Measurements from ENCODE around the gene DTYMK.

DTYMK gene

DNA sequence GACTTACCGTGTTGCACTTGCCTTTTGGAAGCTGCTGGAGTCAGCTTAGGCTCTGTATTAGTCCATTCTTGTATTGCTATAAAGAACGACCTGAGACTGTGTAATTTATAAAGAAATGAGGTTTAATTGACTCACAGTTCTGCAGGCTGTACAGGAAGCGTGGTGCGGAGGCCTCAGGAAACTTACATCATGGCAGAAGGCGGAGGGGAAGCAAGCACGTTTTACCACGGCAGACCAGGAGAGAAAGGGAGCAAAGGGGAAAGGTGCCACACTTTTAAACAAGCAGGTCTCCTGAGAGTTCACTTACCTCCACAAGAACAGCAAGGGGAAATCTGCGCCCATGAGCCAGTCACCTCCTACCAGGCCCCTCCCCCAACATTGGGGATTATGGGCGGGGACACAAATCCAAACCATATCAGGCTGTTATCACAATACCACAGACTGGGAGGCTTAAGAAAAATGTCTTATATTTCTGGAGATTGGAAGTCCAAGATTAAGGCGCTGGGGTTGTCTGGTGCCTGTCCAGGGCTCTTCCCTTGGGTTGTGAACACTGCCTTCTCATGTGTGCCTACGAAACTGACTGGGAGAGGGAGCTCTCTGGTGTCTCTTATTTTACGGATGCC, 44.2 kb upstream of the DTYMK start:
- no peak for TF ChIP-seq ZFX (IDR thresholded peaks at IDR 0.05)
- TF ChIP-seq, protein P1, sequence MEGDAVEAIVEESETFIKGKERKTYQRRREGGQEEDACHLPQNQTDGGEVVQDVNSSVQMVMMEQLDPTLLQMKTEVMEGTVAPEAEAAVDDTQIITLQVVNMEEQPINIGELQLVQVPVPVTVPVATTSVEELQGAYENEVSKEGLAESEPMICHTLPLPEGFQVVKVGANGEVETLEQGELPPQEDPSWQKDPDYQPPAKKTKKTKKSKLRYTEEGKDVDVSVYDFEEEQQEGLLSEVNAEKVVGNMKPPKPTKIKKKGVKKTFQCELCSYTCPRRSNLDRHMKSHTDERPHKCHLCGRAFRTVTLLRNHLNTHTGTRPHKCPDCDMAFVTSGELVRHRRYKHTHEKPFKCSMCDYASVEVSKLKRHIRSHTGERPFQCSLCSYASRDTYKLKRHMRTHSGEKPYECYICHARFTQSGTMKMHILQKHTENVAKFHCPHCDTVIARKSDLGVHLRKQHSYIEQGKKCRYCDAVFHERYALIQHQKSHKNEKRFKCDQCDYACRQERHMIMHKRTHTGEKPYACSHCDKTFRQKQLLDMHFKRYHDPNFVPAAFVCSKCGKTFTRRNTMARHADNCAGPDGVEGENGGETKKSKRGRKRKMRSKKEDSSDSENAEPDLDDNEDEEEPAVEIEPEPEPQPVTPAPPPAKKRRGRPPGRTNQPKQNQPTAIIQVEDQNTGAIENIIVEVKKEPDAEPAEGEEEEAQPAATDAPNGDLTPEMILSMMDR (conservative IDR thresholded peaks at IDR 0.05): no peak
- no peak overlapping the region for H3K27ac ChIP-seq

DNA sequence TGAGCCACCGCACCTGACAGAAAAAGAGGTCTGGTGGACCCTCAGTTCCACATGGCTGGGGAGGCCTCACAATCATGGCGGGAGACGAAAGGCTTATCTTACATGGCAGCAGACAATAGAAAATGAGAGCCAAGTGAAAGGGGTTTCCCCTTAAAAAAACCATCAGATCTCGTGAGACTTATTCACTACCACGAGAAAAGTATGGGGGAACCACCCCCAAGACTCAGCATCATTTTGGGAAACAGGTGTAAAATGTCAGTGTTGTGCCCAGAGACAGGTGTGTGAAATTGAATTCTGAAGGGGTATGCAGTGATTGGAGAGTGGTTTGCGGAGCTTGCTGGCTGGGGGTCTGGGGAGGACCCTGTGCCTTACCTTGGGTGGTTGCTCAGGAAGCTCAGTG, 43.3 kb upstream of the DTYMK start:
- TF ChIP-seq, protein P1 (conservative IDR thresholded peaks at IDR 0.05): no peak
- no peak for TF ChIP-seq ZFX (IDR thresholded peaks at IDR 0.05)
- H3K27ac ChIP-seq: no peak overlapping the region

DNA sequence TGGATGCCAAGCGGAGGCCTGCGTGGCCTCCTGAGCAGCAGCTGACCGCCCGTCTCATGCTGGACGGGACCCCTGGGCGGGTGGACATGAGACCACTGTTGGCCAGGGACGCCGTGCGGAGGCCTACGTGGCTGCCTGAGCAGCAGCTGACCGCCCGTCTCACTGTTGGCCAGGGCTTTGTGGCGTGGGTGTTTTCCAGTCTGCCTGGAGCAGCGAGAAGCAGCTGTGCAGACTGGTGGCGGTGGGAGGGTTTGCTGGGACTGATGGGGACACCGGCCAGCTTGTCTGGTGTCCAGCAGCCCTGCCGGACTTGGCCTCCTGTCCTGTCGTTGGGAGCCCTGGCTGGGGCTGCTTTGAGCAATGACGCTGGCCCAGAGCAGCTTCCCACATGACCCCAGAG, 42.0 kb upstream of the DTYMK start:
- peak overlapping the region; percentile 16; the same call in 1 of the 2 replicates for H3K27ac ChIP-seq
- no peak for TF ChIP-seq ZFX (IDR thresholded peaks at IDR 0.05)
- TF ChIP-seq, protein P1 (conservative IDR thresholded peaks at IDR 0.05): no peak

DNA sequence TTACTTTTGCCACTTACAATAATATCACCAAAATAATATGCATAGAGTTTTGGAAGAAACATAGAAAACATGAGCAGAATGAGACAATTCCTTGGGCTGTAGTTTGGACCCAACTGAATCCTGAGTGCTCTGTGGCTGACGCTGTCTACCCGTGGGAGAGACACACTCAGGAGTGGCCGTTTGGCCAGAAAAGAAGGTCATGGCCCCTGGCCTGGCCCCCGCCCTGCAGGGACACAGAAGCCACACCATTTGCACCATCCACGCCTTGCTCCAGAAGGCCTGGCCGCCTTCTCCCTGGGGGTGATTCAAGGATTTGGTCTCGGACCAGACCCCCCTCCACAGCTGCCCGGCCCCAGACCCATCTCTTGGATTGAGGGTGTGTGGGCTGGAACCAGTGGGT, 41.4 kb upstream of the DTYMK start:
- H3K27ac ChIP-seq: no peak overlapping the region; the same call in 1 of the 2 replicates
- no peak for TF ChIP-seq ZFX (IDR thresholded peaks at IDR 0.05)
- TF ChIP-seq, protein P1 (conservative IDR thresholded peaks at IDR 0.05): no peak

DNA sequence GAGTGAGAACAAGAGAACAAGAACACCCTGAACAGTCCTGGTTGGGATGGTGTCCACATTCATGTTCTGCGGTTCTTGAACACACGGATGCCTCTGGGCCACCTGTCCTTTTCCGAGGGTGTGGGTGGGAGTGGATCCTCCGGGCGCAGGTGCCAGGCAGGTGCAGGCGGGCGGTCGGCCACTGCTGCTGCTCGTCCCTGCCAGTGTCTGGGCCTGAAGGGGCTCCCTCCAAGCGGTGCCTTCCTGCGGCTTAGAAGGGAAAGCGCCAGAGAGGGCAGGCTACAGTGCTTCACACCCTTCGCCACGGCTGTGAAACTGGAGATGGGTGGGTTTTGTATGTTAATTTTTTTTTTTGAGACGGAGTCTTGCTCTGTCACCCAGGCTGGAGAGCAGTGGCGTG, 39.8 kb upstream of the DTYMK start:
- H3K27ac ChIP-seq: no peak overlapping the region

DNA sequence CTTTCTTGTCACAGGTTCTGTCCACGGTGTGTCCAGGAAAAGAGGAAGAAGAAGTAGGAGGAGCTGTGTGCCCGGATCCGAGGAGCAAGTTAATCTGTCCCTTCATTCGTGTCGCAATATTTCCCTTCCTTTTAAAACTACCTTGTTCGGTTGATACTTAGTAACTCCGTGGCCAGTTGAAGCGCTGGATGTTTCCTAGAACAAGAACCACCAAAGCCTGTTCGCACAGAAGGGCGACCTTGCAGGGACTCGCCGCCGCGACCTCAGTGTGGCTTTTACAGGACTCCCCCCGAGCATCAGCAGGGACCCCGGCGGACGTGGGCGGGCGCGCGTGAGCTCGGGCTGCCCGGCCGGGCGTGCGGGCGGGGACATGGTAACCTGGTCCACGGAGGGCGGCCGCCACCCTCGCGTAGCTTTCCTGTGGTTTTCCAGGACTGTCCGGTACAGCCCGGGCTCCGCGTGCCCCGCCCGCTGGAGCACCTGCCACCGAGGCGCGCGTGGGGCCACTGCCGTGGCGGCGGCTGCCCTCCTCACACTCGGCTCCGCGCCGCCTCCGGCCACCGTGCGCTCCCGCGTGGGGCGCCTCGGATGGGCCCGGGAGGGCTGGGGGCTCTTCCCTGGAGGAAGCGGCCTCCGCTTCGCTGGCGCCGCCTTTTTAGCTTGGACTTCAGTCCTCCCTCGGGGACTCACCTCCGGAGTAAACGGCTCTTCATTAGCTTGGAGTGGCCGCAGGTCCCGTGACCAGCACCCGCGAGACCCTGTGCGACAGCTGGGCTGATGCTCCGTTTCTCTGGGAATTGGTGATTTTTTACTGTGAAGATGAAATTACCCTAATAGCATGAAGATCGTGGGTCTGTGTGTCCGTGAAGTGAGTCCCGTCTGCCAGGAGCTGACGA, 38.6 kb upstream of the DTYMK start:
- no peak overlapping the region for H3K27ac ChIP-seq

More for the DNA sequence above, 39.8 kb upstream of the DTYMK start:
- TF ChIP-seq ZFX (IDR thresholded peaks at IDR 0.05): no peak
- TF ChIP-seq, protein P1 (conservative IDR thresholded peaks at IDR 0.05): no peak

More for the DNA sequence above, 38.6 kb upstream of the DTYMK start:
- TF ChIP-seq ZFX (IDR thresholded peaks at IDR 0.05): no peak
- TF ChIP-seq, protein P1 (conservative IDR thresholded peaks at IDR 0.05): no peak
